ACHN (cell line): ENCODE data around the gene TRNP1.
A peak's percentile ranks its signal among the peaks of the same experiment; 100 is the strongest.
"Not testable (repeated sequence)": the region's sequence is repeated elsewhere in the genome, so short reads cannot be mapped to it uniquely, and the experiment has no call there.

Experiments used
- DNase-seq: peaks from one replicate; pipeline ENCODE4 v3.0.0-alpha.2; 2015
- in situ Hi-C: cut with HindIII; loops from 2 replicates; pipeline ENCODE4 v1.10.0; 2017; ENCODE audit warnings: low sequenced_read_pairs, low pct_ligation_motif_present, low pct_unique_long_range_greater_than_20kb

TRNP1 gene, protein sequence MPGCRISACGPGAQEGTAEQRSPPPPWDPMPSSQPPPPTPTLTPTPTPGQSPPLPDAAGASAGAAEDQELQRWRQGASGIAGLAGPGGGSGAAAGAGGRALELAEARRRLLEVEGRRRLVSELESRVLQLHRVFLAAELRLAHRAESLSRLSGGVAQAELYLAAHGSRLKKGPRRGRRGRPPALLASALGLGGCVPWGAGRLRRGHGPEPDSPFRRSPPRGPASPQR

GRCh38 chr1:26993237-26994019 lies at the start of gene TRNP1:
Gene TRNP1, plus strand, starts transcription at chr1:26993692. Its CDS starts 95 bp downstream, at chr1:26993787.
- in situ Hi-C loops = no loop called here
- peak; percentile 79 for DNase-seq

- in situ Hi-C loops = no loop called here
- DNase-seq = no peak
These were observed 48.4 kb upstream of the TRNP1 start for GRCh38 chr1:26945138-26945537.

GRCh38 chr1:26945728-26946127 lies 47.8 kb upstream of the TRNP1 start:
- in situ Hi-C loops = no loop called here
- DNase-seq = no peak

- DNase-seq = no peak
- in situ Hi-C loops = no loop called here
These were observed 47.2 kb upstream of the TRNP1 start for GRCh38 chr1:26946270-26946669.

GRCh38 chr1:26948725-26949057 lies 44.8 kb upstream of the TRNP1 start:
- in situ Hi-C loops, DNase-seq: not testable (repeated sequence)

GRCh38 chr1:26949266-26949925 lies 44.1 kb upstream of the TRNP1 start:
- DNase-seq = no peak
- in situ Hi-C loops = no loop called here

- no peak for DNase-seq
- in situ Hi-C loops = no loop called here
These were observed 43.6 kb upstream of the TRNP1 start for GRCh38 chr1:26949926-26950319.

GRCh38 chr1:26950602-26951001 lies 42.9 kb upstream of the TRNP1 start:
- DNase-seq = no peak
- in situ Hi-C loops = no loop called here

- in situ Hi-C loops = no loop called here
- DNase-seq = no peak
These were observed 42.3 kb upstream of the TRNP1 start for GRCh38 chr1:26951216-26951615.

DNA sequence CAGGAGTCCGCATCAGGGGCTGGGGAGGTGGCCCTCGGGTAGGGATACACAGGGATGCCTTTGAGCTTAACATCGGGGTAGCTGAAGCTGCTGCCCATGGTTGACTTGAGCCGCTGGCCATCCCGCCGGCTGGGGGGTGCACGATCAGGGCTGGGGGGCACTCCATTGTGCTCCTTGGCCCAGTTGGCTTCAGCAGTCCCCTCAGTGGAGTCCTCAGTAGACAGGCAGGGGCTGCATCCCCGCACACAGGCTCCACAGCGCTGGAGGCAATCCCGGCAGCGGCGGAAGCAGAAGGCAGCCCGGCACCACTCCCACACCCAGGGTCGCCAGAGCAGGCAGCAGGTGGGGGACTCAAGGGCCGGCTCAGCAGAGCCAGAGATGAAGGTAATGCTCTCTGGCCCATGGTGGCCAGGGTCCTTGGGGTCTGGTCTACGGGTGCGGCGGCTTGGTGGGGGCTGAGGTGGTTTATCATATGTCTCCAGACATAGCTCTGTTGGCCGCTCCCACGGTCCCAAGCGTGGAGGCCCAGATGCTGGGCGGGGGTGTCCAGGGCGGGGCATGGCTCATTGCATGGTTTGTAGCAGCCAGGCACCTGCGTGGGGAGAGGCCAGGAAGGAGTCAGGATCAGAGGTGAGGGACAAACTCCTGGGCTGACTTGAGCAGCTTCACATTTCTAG lies 41.5 kb upstream of the TRNP1 start:
- no peak for DNase-seq
- in situ Hi-C loops = no loop called here

DNA sequence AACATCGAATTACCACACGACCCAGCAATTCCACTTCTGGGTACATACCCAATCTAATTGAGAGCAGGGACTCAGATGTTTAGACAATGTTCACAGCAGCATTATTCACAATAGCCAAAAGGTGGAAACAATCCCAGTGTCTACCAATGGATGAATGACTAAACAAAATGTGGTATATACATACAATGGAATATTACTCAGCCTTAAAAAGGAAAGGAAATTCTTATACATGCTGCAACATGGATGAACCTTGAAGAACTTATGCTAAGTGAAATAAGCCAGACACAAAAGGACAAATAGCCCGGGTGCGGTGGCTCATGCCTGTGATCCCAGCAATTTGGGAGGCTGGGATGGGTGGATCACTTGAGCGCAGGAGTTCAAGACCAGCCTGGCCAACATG lies 40.1 kb upstream of the TRNP1 start:
- in situ Hi-C loops = no loop called here
- no peak for DNase-seq

- in situ Hi-C loops = no loop called here
- no peak for DNase-seq
These were observed 37.2 kb upstream of the TRNP1 start for GRCh38 chr1:26956321-26956720.

- in situ Hi-C loops = no loop called here
- no peak for DNase-seq
These were observed 36.2 kb upstream of the TRNP1 start for GRCh38 chr1:26957306-26957705.

DNA sequence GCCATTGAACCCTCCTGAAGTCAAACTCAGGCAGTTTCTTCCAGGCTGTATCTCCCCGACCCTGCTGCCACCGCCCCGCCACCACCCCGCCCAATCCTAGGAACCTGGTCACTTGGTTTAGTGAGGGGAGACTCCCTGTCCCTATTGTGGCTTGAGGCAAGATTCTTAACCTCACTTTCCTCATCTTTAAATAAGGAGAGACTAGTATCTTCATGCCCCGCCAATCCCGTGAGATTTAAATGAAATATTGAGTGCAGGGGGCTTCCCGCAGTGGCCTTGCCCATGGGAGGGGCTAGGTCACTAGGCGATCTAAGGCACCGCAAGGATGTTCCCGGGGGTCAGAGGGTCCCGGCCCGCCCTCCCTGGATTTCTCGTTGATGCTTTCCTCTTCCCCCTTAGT lies 34.2 kb upstream of the TRNP1 start:
- in situ Hi-C loops = no loop called here
- DNase-seq = no peak

- no peak for DNase-seq
- in situ Hi-C loops = no loop called here
These were observed 33.5 kb upstream of the TRNP1 start, which contains the start of gene KDF1 for GRCh38 chr1:26959722-26960624. Gene KDF1, minus strand, starts transcription at chr1:26960468. Its CDS starts 8,088 bp downstream, at chr1:26952380.

DNA sequence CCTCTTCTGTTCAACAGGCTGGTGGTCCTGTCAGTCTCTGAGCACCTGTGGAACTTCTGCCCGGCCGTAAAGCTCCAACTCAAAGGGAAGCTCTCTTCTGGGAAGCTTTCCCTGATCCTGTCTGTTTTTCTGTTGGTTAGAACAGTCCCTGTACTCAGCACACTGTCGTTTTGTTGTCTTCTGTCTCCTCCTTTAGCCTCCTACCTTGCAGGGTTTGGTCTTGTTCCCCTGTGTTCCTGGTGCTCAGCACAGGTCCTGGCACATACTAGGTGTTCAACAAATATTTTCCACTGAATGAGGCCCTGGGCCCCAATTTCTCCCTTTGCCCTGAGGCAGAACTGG lies 32.9 kb upstream of the TRNP1 start:
- no peak for DNase-seq
- in situ Hi-C loops = no loop called here

- DNase-seq = peak; percentile 35
- in situ Hi-C loops = no loop called here
These were observed 31.7 kb upstream of the TRNP1 start for GRCh38 chr1:26961826-26962225.

- in situ Hi-C loops = no loop called here
- no peak for DNase-seq
These were observed 28.3 kb upstream of the TRNP1 start for GRCh38 chr1:26965213-26965612.
